ENCODE results near the gene EIF4G3.

The EIF4G3 gene

GRCh38 chr1:20899154-20899972 lies 277.3 kb downstream of the EIF4G3 start:
- TF ChIP-seq CTCF (IDR thresholded peaks at IDR 0.05) = no peak

DNA sequence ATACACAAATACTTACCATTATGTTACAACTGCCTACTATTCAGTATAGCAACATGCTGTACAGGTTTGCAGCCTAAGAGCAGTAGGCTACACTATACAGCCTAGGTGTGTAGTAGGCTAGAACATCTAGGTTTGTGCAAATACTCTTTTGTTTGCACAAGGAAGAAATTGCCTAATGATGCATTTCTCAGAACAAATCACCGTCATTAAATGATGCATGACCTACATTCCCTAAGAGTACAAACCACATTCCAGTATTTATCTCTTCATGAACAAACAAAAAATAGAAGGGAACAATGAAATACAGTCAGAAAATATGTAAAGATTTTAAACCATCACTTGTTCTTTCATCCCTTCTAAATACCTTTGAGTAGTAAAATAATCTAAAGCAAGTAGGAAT lies 279.9 kb downstream of the EIF4G3 start:
- no peak for TF ChIP-seq CTCF (IDR thresholded peaks at IDR 0.05)

- no peak for TF ChIP-seq CTCF (IDR thresholded peaks at IDR 0.05)
Measured at GRCh38 chr1:20893931-20894330, 282.8 kb downstream of the EIF4G3 start.

- TF ChIP-seq CTCF (IDR thresholded peaks at IDR 0.05) = no peak
Measured at GRCh38 chr1:20891091-20891490, 285.6 kb downstream of the EIF4G3 start.

DNA sequence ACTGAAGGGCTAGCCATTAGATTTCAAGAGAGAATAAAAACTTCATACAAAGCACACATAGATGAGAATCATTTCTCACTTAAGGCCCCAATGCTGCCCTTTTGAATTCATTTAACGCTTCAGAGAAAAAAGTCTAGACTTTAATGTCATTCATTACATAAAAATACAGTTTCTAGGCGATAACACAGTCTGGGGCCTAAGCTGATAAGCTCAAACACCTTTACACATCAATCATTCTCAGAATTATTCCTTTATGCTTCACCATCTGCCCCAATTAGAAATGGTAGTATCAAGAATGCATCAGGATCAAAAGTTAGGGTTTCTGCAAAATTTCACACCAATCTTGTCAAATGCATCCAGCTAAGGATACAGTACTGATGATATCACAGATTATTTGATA lies 289.5 kb downstream of the EIF4G3 start:
- no peak for TF ChIP-seq CTCF (IDR thresholded peaks at IDR 0.05)

DNA sequence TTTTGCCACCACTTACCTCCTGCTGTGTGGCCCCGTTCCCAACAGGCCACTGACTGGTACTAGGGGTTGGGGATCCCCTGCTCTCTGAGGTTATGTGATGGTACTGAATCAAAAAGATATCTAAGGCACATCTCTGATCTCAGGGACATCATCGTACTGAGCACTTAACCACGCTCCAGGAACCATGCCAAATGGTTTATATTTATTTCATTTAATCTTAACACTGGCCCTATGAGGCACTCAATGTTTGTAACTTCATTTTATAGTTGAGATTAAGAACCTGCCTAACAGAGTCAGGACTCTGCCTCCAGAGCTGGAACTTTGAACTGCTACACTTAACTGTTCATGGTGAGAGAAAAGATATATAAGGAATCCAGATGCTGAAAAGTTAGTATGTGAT lies 291.6 kb downstream of the EIF4G3 start:
- TF ChIP-seq CTCF (IDR thresholded peaks at IDR 0.05) = no peak

- no peak for TF ChIP-seq CTCF (IDR thresholded peaks at IDR 0.05)
Measured at GRCh38 chr1:20884513-20884912, 292.2 kb downstream of the EIF4G3 start.

DNA sequence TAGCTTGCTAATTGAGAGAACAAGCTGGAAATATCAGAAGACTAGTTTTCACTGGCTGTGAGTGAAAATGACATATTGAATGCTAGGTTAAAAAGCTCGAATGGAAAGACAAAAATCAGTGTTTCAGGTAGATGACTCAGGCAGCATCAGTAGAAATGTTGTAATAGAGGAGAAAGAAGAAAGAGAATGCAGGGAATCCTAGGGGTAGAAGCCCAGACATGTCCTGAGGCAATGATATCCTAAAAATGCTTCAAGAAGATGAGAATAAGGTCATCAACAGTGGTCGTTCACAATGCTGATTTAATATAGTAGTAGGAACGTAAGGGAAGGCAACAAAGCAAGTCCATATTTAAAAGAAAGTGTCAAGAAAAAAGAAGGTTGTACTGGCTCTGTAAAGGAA lies 292.9 kb downstream of the EIF4G3 start:
- no peak for TF ChIP-seq CTCF (IDR thresholded peaks at IDR 0.05)
